ENCODE data around the gene VGLL4.
"Not testable (repeated sequence)": the region's sequence is repeated elsewhere in the genome, so short reads cannot be mapped to it uniquely, and the experiment has no call there.

Gene VGLL4

DNA sequence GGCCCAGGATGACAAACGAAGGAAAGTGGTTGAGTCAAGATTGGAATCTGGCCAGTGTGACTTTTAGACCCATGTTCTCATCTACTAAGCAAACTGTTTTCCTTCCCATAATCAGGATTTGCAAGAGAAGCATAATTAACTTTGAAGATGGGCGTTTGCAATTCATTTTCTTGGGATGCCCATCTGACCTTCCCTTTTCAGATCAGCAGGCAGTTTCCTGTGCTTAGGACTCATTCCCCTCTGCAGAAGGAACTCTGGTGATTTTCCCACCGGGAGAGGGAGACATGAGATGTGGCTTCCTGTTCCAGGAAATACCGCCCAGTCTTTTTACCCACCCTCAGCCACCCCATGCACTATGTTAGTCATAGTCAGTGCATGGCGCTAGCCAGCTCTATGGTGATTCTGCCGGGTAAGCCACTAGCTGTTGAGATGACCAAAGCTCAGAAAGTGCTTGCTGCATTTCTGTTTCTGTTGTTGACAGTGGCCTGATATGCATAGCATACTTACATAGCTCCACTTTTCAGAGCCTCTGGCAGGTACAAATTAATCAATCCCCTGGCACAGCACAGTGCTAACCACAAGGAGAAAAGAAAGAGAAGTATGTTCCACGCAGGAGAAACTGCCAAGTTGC lies 129.4 kb downstream of the VGLL4 start:
- Histone ChIP-seq H3K4me3 (IDR thresholded peaks at IDR 0.05; ENCODE audit: insufficient read depth, low read depth, low read length) (no peak overlapping the region), H3K4me1 (ENCODE audit: low read depth, poor library complexity, severe bottlenecking) (no peaks in the 10 kb centered on the region), H3K27me3 (ENCODE audit: insufficient read depth, low read depth) (no peaks in the 10 kb centered on the region), H3K79me2 (ENCODE audit: insufficient read depth, low read depth) (no peaks in the 10 kb centered on the region), H3K27ac (no peak overlapping the region), H4K20me1 (ENCODE audit: insufficient read depth) (no peaks in the 10 kb centered on the region), H3K36me3 (ENCODE audit: insufficient read depth) (no peaks in the 10 kb centered on the region), H3K4me2 (no peak overlapping the region), H3K9ac (no peak overlapping the region), H2AFZ (ENCODE audit: low read depth) (no peak overlapping the region)
- TF ChIP-seq, protein P1, sequence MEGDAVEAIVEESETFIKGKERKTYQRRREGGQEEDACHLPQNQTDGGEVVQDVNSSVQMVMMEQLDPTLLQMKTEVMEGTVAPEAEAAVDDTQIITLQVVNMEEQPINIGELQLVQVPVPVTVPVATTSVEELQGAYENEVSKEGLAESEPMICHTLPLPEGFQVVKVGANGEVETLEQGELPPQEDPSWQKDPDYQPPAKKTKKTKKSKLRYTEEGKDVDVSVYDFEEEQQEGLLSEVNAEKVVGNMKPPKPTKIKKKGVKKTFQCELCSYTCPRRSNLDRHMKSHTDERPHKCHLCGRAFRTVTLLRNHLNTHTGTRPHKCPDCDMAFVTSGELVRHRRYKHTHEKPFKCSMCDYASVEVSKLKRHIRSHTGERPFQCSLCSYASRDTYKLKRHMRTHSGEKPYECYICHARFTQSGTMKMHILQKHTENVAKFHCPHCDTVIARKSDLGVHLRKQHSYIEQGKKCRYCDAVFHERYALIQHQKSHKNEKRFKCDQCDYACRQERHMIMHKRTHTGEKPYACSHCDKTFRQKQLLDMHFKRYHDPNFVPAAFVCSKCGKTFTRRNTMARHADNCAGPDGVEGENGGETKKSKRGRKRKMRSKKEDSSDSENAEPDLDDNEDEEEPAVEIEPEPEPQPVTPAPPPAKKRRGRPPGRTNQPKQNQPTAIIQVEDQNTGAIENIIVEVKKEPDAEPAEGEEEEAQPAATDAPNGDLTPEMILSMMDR (conservative IDR thresholded peaks at IDR 0.05; ENCODE audit: low read depth, low read length) = no peak

DNA sequence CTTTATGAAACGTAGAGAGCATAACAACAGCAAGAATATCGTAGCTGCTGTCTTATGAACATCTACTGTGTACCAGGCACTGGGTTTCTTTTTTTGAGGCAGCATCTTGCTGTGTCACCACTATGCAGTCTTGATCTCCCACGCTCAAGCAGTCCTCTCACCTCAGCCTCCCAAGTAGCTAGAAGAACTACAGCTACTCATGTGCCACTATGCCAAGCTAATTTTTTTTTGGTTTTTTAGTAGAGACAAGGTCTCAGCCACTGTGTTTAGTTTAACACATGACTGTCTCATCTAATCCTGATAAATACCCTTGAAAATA lies 129.9 kb downstream of the VGLL4 start:
- Histone ChIP-seq H3K27me3 (ENCODE audit: insufficient read depth, low read depth) (no peaks in the 10 kb centered on the region), H3K79me2 (ENCODE audit: insufficient read depth, low read depth) (no peaks in the 10 kb centered on the region), H3K4me3 (IDR thresholded peaks at IDR 0.05; ENCODE audit: insufficient read depth, low read depth, low read length) (no peak overlapping the region), H3K4me1 (ENCODE audit: low read depth, poor library complexity, severe bottlenecking) (no peaks in the 10 kb centered on the region), H3K27ac (no peak overlapping the region), H3K9ac (no peak overlapping the region), H2AFZ (ENCODE audit: low read depth) (no peak overlapping the region), H3K4me2 (no peak overlapping the region), H3K36me3 (ENCODE audit: insufficient read depth) (no peaks in the 10 kb centered on the region), H4K20me1 (ENCODE audit: insufficient read depth) (no peaks in the 10 kb centered on the region)
- TF ChIP-seq, protein P1 (conservative IDR thresholded peaks at IDR 0.05; ENCODE audit: low read depth, low read length) = no peak

DNA sequence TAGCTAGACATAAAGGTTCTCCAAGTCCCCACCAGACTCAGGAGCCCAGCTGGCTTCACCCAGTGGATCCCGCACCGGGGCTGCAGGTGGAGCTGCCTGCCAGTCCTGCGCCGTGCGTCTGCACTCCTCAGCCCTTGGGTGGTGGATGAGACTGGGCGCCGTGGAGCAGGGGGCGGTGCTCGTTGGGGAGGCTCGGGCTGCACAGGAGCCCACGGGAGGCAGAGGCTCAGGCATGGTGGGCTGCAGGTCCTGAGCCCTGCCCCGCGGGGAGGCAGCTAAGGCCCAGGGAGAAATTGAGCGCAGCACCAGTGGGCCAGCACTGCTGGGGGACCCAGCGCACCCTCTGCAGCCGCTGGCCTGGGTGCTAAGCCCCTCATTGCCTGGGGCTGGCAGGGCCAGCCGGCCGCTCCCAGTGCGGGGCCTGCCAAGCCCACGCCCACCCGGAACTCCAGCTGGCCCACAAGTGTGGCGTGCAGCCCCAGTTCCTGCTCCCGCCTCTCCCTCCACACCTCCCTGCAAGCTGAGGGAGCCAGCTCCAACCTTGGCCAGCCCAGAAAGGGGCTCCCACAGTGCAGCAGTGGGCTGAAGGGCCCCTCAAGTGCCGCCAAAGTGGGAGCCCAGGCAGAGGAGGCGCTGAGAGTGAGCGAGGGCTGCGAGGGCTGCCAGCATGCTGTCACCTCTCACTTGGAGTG lies 130.4 kb downstream of the VGLL4 start:
- H3K4me2 ChIP-seq; H3K79me2 ChIP-seq (ENCODE audit: insufficient read depth, low read depth); H3K9ac ChIP-seq; H2AFZ ChIP-seq (ENCODE audit: low read depth); H4K20me1 ChIP-seq (ENCODE audit: insufficient read depth); H3K27ac ChIP-seq; H3K27me3 ChIP-seq (ENCODE audit: insufficient read depth, low read depth); H3K4me1 ChIP-seq (ENCODE audit: low read depth, poor library complexity, severe bottlenecking); H3K36me3 ChIP-seq (ENCODE audit: insufficient read depth); H3K4me3 ChIP-seq (IDR thresholded peaks at IDR 0.05; ENCODE audit: insufficient read depth, low read depth, low read length): not testable (repeated sequence)

DNA sequence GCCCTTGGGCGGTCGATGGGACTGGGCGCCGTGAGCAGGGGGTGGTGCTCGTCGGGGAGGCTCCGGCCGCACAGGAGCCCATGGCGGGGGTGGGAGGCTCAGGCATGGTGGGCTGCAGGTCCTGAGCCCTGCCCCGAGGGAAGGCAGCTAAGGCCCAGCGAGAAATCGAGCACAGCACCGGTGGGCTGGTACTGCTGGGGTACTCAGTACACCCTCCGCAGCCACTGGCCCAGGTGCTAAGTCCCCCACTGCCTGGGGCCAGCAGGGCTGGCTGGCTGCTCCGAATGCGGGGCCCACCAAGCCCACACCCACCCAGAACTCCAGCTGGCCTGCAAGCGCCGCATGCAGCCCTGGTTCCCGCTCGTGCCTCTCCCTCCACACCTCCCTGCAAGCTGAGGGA lies 132.1 kb downstream of the VGLL4 start:
- not testable (repeated sequence) for H2AFZ ChIP-seq (ENCODE audit: low read depth); H3K36me3 ChIP-seq (ENCODE audit: insufficient read depth); H3K79me2 ChIP-seq (ENCODE audit: insufficient read depth, low read depth); H3K27ac ChIP-seq; H4K20me1 ChIP-seq (ENCODE audit: insufficient read depth); H3K4me3 ChIP-seq (IDR thresholded peaks at IDR 0.05; ENCODE audit: insufficient read depth, low read depth, low read length); H3K4me2 ChIP-seq; H3K9ac ChIP-seq; H3K27me3 ChIP-seq (ENCODE audit: insufficient read depth, low read depth); H3K4me1 ChIP-seq (ENCODE audit: low read depth, poor library complexity, severe bottlenecking)

DNA sequence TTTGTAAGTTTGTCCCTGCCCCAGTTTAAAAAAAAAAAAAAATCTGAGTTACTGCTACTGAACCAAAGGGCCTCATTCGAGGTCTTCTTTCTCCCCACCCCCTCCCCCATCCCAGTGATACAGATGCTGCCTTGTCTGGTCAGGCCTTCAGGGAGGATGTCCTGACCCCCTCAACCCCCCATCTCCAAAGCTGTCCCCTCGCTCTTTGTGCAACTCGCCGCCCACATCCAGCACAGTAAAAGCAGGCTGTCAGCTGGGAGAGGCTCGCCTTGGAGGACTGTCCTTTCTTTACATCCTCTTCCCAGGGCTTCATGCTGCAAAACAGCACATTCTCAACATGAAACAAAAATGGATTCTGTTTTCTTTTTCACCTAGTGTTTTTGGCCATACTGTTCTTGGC lies 133.4 kb downstream of the VGLL4 start:
- H3K4me2 ChIP-seq = no peak overlapping the region

More for the DNA sequence above, 133.4 kb downstream of the VGLL4 start:
- no peaks in the 10 kb centered on the region for H3K4me1 ChIP-seq (ENCODE audit: low read depth, poor library complexity, severe bottlenecking)
- no peak overlapping the region for H2AFZ ChIP-seq (ENCODE audit: low read depth)
- no peaks in the 10 kb centered on the region for H3K27me3 ChIP-seq (ENCODE audit: insufficient read depth, low read depth)
- no peaks in the 10 kb centered on the region for H4K20me1 ChIP-seq (ENCODE audit: insufficient read depth)
- no peak overlapping the region for H3K4me3 ChIP-seq (IDR thresholded peaks at IDR 0.05; ENCODE audit: insufficient read depth, low read depth, low read length)
- TF ChIP-seq, protein P1 (conservative IDR thresholded peaks at IDR 0.05; ENCODE audit: low read depth, low read length) = no peak
- no peaks in the 10 kb centered on the region for H3K36me3 ChIP-seq (ENCODE audit: insufficient read depth)
- no peak overlapping the region for H3K9ac ChIP-seq
- no peaks in the 10 kb centered on the region for H3K79me2 ChIP-seq (ENCODE audit: insufficient read depth, low read depth)
- H3K27ac ChIP-seq = no peak overlapping the region

All from KMS-11 (cell line).